HL-60 (cell line): Measurements from ENCODE around the gene S100PBP.
"Not testable (repeated sequence)": the region's sequence is repeated elsewhere in the genome, so short reads cannot be mapped to it uniquely, and the experiment has no call there.

Experiments used
- DNase-seq, 2 experiments: peaks; one replicate each; pipeline ENCODE4 v3.0.0-alpha.2; 2010 to 2020; ENCODE audit warnings: low read depth in 1 of 2, low spot score in 1 of 2
- H3K27ac ChIP-seq: fragments of 250-450 bp; sonication (Bioruptor Pico); replicated peaks from 2 replicates; pipeline ENCODE4 v1.5.1; 2020; ENCODE audit warnings: mild to moderate bottlenecking, moderate library complexity
- H3K27me3 ChIP-seq: fragments of 250-450 bp; sonication (Bioruptor Pico); 2 replicates; pipeline ENCODE4 v1.5.1; 2021; ENCODE audit warnings: mild to moderate bottlenecking, moderate library complexity; ENCODE audit not compliant: insufficient read depth, poor library complexity, severe bottlenecking
- H3K4me3 ChIP-seq: replicated peaks from 2 replicates; pipeline ENCODE4 v1.5.1; 2011; ENCODE audit warnings: mild to moderate bottlenecking, control low read depth, low read length; ENCODE audit not compliant: insufficient read depth
- CTCF ChIP-seq: IDR thresholded peaks from one replicate; pipeline ENCODE4 v1.5.1; 2011; ENCODE audit warnings: low read length, control low read depth, inconsistent platforms; ENCODE audit not compliant: insufficient read depth
- GABPA ChIP-seq: IDR thresholded peaks from 2 replicates; pipeline ENCODE4 v1.6.1; 2012; ENCODE audit warnings: low read depth
- POLR2AphosphoS5 ChIP-seq: IDR thresholded peaks from 2 replicates; pipeline ENCODE4 v1.6.1; 2012; ENCODE audit warnings: low read depth
- REST ChIP-seq: IDR thresholded peaks from 2 replicates; pipeline ENCODE4 v1.6.1; 2012; ENCODE audit warnings: low read depth; ENCODE audit not compliant: insufficient replicate concordance
- SPI1 ChIP-seq: IDR thresholded peaks from 2 replicates; pipeline ENCODE4 v1.6.1; 2012; ENCODE audit warnings: low read depth, mild to moderate bottlenecking, borderline replicate concordance

The S100PBP gene

GRCh38 chr1:32798679-32799416 lies 18.6 kb upstream of the S100PBP start:
- Histone ChIP-seq H3K4me3 (no peak overlapping the region), H3K27me3 (no peaks in the 10 kb centered on the region), H3K27ac (no peak overlapping the region)
- DNase-seq = no peak
- TF ChIP-seq REST = no peak
- no peak for TF ChIP-seq CTCF
- no peak for TF ChIP-seq SPI1
- no peak for TF ChIP-seq GABPA
- no peak for TF ChIP-seq POLR2AphosphoS5

- Histone ChIP-seq H3K4me3 (no peak overlapping the region), H3K27me3 (no peaks in the 10 kb centered on the region)
Observed at GRCh38 chr1:32801096-32801715, 16.2 kb upstream of the S100PBP start.

GRCh38 chr1:32804460-32804859 lies 13.0 kb upstream of the S100PBP start:
- not testable (repeated sequence) for DNase-seq, H3K27me3 ChIP-seq, H3K27ac ChIP-seq, H3K4me3 ChIP-seq

More at GRCh38 chr1:32801096-32801715, 16.2 kb upstream of the S100PBP start:
- TF ChIP-seq SPI1 = no peak
- DNase-seq = no peak
- H3K27ac ChIP-seq = no peak overlapping the region

- Histone ChIP-seq H3K4me3 (no peak overlapping the region), H3K27me3 (no peaks in the 10 kb centered on the region), H3K27ac (no peak overlapping the region)
- no peak for DNase-seq
- no peak for TF ChIP-seq POLR2AphosphoS5
- no peak for TF ChIP-seq GABPA
- no peak for TF ChIP-seq SPI1
- TF ChIP-seq REST = no peak
- no peak for TF ChIP-seq CTCF
Observed at GRCh38 chr1:32806290-32806689, 11.2 kb upstream of the S100PBP start.
